Neural cell (in vitro differentiated cells): ENCODE measurements around the gene FCHO2. TPM values are rescaled to one million over a fixed set of nuclear protein-coding genes. Genes with fewer than 3 reads are reported as not detected.

ENCODE experiments used
- H2AFZ ChIP-seq: fragments of 200-600, 300-800 bp; sonication (generic), shearing (Covaris generic); 2 replicates; pipeline ENCODE4 v1.6.0; 2014; ENCODE audit warnings: low read depth, mild to moderate bottlenecking, antibody characterized with exemption, low read length, moderate library complexity
- H3F3A ChIP-seq: fragments of 200-600 bp; shearing (Covaris generic); 2 replicates; pipeline ENCODE4 v1.6.1; 2016; ENCODE audit warnings: mild to moderate bottlenecking, moderate library complexity, mixed read lengths, antibody characterized with exemption, low read length; ENCODE audit not compliant: insufficient read depth, poor library complexity, severe bottlenecking
- H3K27ac ChIP-seq: fragments of 200-600, 300-800 bp; sonication (generic), shearing (Covaris generic); 2 replicates; pipeline ENCODE4 v1.5.1; 2014; ENCODE audit warnings: mild to moderate bottlenecking, low read length, moderate library complexity
- H3K27me3 ChIP-seq: fragments of 300-800, 200-600 bp; sonication (generic), shearing (Covaris generic); 2 replicates; pipeline ENCODE4 v1.6.0; 2014; ENCODE audit warnings: mild to moderate bottlenecking, low read depth, low read length, moderate library complexity; ENCODE audit not compliant: insufficient read depth
- H3K36me3 ChIP-seq: fragments of 300-800, 200-600 bp; sonication (generic), shearing (Covaris generic); 2 replicates; pipeline ENCODE4 v1.5.1; 2014; ENCODE audit warnings: mild to moderate bottlenecking, antibody characterized with exemption, low read length, moderate library complexity; ENCODE audit not compliant: insufficient read depth
- H3K4me2 ChIP-seq: fragments of 300-800, 200-600 bp; sonication (generic), shearing (Covaris generic); 2 replicates; pipeline ENCODE4 v1.6.0; 2014; ENCODE audit warnings: mild to moderate bottlenecking, low read length
- H3K4me3 ChIP-seq: fragments of 300-800, 200-600 bp; sonication (generic), shearing (Covaris generic); 2 replicates; pipeline ENCODE4 v1.5.1; 2014; ENCODE audit warnings: mild to moderate bottlenecking, low read length, moderate library complexity
- H3K79me2 ChIP-seq: fragments of 200-600 bp; shearing (Covaris generic); replicated peaks from 2 replicates; pipeline ENCODE4 v1.6.0; 2014; ENCODE audit warnings: mild to moderate bottlenecking, low read length, moderate library complexity; ENCODE audit not compliant: insufficient read depth
- H3K9ac ChIP-seq: fragments of 300-800, 200-600 bp; sonication (generic), shearing (Covaris generic); 2 replicates; pipeline ENCODE4 v1.6.1; 2016; ENCODE audit warnings: mild to moderate bottlenecking, low read length, mixed read lengths
- H3K9me2 ChIP-seq: fragments of 200-600 bp; shearing (Covaris generic); 2 replicates; pipeline ENCODE4 v1.6.1; 2016; ENCODE audit warnings: mild to moderate bottlenecking, low read length, mixed read lengths; ENCODE audit not compliant: insufficient read depth
- H3K9me3 ChIP-seq: fragments of 200-600, 300-800 bp; sonication (generic), shearing (Covaris generic); 2 replicates; pipeline ENCODE4 v1.6.1; 2016; ENCODE audit warnings: mild to moderate bottlenecking, mixed run types, low read length, moderate library complexity, mixed read lengths
- H4K20me1 ChIP-seq: fragments of 200-600 bp; shearing (Covaris generic); 2 replicates; pipeline ENCODE4 v1.6.1; 2016; ENCODE audit warnings: mild to moderate bottlenecking, mixed run types; ENCODE audit not compliant: insufficient read depth
- EP300 ChIP-seq: fragments of 450-650 bp; conservative IDR thresholded peaks from 2 replicates; pipeline ENCODE4 v1.6.1; 2014; ENCODE audit warnings: antibody characterized with exemption, mild to moderate bottlenecking, moderate library complexity; ENCODE audit not compliant: poor library complexity, severe bottlenecking
- EZH2 ChIP-seq: fragments of 200-600, 300-800 bp; shearing (Covaris generic), sonication (generic); IDR thresholded peaks from 2 replicates; pipeline ENCODE4 v1.6.1; 2014; ENCODE audit warnings: antibody characterized with exemption, low read length, borderline replicate concordance, mild to moderate bottlenecking; ENCODE audit not compliant: insufficient read depth, poor library complexity, severe bottlenecking
- MXI1 ChIP-seq: fragments of 450-650 bp; conservative IDR thresholded peaks from 2 replicates; pipeline ENCODE4 v1.6.1; 2014; ENCODE audit warnings: antibody characterized with exemption, mild to moderate bottlenecking; ENCODE audit not compliant: poor library complexity, severe bottlenecking
- POLR2AphosphoS5 ChIP-seq: IDR thresholded peaks from 2 replicates; pipeline ENCODE4 v1.6.1; 2012
- RAD21 ChIP-seq: fragments of 450-650 bp; conservative IDR thresholded peaks from 2 replicates; pipeline ENCODE4 v1.6.1; 2014; ENCODE audit warnings: antibody characterized with exemption, mild to moderate bottlenecking, moderate library complexity
- SMC3 ChIP-seq: fragments of 450-650 bp; conservative IDR thresholded peaks from 2 replicates; pipeline ENCODE4 v1.6.1; 2014; ENCODE audit warnings: antibody characterized with exemption, mild to moderate bottlenecking, moderate library complexity; ENCODE audit not compliant: poor library complexity
- TAF1 ChIP-seq: IDR thresholded peaks from 2 replicates; pipeline ENCODE4 v1.6.1; 2012; ENCODE audit warnings: low read depth
- polyA plus RNA-seq: library from polyadenylated mRNA; depleted of rRNA; stranded (reverse); fragments of >200 nt; gene quantifications from 2 replicates; pipeline ENCODE4 v1.2.3, GENCODE V29; 2014
- TF ChIP-seq, protein P1 (sequence below): fragments of 450-650 bp; IDR thresholded peaks from 2 replicates; pipeline ENCODE4 v1.5.1; 2014; ENCODE audit warnings: antibody characterized with exemption, mild to moderate bottlenecking, moderate library complexity; ENCODE audit not compliant: poor library complexity, severe bottlenecking
- TF ChIP-seq, protein P2 (sequence below): IDR thresholded peaks from 2 replicates; pipeline ENCODE4 v1.6.1; 2012; ENCODE audit warnings: borderline replicate concordance

FCHO2 gene
- polyA plus RNA-seq, 1 donor from 2014 or later: 24.3 TPM

- Histone ChIP-seq H3K27ac (no peak overlapping the region), H3K9ac (no peak overlapping the region), H4K20me1 (no peaks in the 10 kb centered on the region), H3K9me2 (no peaks in the 10 kb centered on the region), H3F3A (no peaks in the 10 kb centered on the region), H3K4me3 (no peak overlapping the region), H3K79me2 (no peaks in the 10 kb centered on the region), H3K4me2 (no peak overlapping the region), H2AFZ (no peak overlapping the region), H3K9me3 (no peaks in the 10 kb centered on the region), H3K36me3 (no peaks in the 10 kb centered on the region), H3K27me3 (no peaks in the 10 kb centered on the region)
- TF ChIP-seq EZH2 (no peak), EP300 (no peak), RAD21 (no peak), POLR2AphosphoS5 (no peak), TAF1 (no peak), MXI1 (no peak), SMC3 (no peak)
- TF ChIP-seq, protein P1, sequence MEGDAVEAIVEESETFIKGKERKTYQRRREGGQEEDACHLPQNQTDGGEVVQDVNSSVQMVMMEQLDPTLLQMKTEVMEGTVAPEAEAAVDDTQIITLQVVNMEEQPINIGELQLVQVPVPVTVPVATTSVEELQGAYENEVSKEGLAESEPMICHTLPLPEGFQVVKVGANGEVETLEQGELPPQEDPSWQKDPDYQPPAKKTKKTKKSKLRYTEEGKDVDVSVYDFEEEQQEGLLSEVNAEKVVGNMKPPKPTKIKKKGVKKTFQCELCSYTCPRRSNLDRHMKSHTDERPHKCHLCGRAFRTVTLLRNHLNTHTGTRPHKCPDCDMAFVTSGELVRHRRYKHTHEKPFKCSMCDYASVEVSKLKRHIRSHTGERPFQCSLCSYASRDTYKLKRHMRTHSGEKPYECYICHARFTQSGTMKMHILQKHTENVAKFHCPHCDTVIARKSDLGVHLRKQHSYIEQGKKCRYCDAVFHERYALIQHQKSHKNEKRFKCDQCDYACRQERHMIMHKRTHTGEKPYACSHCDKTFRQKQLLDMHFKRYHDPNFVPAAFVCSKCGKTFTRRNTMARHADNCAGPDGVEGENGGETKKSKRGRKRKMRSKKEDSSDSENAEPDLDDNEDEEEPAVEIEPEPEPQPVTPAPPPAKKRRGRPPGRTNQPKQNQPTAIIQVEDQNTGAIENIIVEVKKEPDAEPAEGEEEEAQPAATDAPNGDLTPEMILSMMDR: no peak
- TF ChIP-seq, protein P2, sequence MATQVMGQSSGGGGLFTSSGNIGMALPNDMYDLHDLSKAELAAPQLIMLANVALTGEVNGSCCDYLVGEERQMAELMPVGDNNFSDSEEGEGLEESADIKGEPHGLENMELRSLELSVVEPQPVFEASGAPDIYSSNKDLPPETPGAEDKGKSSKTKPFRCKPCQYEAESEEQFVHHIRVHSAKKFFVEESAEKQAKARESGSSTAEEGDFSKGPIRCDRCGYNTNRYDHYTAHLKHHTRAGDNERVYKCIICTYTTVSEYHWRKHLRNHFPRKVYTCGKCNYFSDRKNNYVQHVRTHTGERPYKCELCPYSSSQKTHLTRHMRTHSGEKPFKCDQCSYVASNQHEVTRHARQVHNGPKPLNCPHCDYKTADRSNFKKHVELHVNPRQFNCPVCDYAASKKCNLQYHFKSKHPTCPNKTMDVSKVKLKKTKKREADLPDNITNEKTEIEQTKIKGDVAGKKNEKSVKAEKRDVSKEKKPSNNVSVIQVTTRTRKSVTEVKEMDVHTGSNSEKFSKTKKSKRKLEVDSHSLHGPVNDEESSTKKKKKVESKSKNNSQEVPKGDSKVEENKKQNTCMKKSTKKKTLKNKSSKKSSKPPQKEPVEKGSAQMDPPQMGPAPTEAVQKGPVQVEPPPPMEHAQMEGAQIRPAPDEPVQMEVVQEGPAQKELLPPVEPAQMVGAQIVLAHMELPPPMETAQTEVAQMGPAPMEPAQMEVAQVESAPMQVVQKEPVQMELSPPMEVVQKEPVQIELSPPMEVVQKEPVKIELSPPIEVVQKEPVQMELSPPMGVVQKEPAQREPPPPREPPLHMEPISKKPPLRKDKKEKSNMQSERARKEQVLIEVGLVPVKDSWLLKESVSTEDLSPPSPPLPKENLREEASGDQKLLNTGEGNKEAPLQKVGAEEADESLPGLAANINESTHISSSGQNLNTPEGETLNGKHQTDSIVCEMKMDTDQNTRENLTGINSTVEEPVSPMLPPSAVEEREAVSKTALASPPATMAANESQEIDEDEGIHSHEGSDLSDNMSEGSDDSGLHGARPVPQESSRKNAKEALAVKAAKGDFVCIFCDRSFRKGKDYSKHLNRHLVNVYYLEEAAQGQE: no peak
These were observed 138.1 kb downstream of the FCHO2 start for GRCh38 chr5:73093943-73094342.

GRCh38 chr5:73094415-73094814 is 138.6 kb downstream of the FCHO2 start:
- Histone ChIP-seq H3K4me3 (no peak overlapping the region), H3F3A (no peaks in the 10 kb centered on the region), H2AFZ (no peak overlapping the region), H3K79me2 (no peaks in the 10 kb centered on the region), H4K20me1 (no peaks in the 10 kb centered on the region), H3K27ac (no peak overlapping the region), H3K27me3 (no peaks in the 10 kb centered on the region), H3K36me3 (no peaks in the 10 kb centered on the region), H3K4me2 (no peak overlapping the region), H3K9me3 (no peaks in the 10 kb centered on the region), H3K9me2 (no peaks in the 10 kb centered on the region), H3K9ac (no peak overlapping the region)
- TF ChIP-seq, protein P2: no peak
- TF ChIP-seq TAF1: no peak
- no peak for TF ChIP-seq SMC3
- TF ChIP-seq MXI1: no peak
- no peak for TF ChIP-seq RAD21
- TF ChIP-seq POLR2AphosphoS5: no peak
- no peak for TF ChIP-seq EP300
- TF ChIP-seq EZH2: no peak
- TF ChIP-seq, protein P1: no peak
